Femur (tissue), 1 donor: ENCODE data around the gene GLCE.
"Not testable (repeated sequence)": the region's sequence is repeated elsewhere in the genome, so short reads cannot be mapped to it uniquely, and the experiment has no call there.

Source experiments
- DNase-seq: peaks from one replicate; pipeline ENCODE4 v3.0.0-alpha.2; 2017

Gene GLCE

DNA sequence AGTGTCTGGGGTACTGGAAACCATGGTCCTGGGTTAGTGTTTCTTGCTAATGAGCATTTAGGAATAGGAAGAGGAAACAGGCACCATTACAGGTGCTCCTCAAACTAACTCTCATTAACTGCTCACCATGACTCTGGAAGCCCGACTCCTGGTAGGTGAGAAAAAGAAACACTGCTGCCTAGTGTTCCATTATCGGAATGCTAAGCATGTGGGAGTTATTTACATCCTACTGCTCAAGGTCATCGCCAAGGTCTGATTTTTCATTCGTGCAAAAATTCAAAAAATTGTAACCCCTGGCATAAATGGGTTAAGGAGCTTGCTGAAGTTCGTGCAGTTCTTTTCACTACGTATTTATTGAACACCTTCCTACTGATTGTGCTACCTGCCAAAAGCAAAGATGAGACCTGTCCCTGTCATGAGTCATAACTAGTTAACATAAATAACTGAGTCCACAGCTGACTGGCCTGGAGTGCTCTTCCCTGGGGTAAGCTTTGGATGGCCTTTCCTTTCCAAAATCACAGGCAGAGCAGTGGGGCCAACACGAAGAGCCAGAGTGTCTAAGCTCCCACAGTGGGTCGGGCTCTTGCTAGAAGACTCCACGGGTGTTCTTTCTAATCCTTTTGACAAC lies 115.6 kb downstream of the GLCE start:
- DNase-seq = no peak

DNA sequence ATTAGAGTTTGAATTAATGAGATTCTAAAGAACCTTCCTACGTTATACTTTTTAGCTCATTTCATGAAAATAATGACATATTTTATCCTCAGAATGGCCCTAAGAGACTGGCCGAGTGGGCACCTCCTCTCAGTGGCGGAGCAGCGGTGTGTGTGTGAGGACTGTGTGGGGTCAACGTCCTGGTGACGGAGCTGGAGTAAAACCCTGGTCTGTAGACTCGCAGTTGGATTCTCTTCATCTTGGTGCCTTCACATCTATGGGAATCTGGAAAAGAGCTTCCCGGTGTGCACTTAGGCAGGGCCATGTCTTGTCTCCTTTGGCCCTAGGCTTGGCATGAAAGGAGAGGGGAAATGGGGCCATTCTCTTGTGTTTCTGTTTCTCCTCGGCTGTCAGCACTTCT lies 116.9 kb downstream of the GLCE start:
- DNase-seq = no peak

DNA sequence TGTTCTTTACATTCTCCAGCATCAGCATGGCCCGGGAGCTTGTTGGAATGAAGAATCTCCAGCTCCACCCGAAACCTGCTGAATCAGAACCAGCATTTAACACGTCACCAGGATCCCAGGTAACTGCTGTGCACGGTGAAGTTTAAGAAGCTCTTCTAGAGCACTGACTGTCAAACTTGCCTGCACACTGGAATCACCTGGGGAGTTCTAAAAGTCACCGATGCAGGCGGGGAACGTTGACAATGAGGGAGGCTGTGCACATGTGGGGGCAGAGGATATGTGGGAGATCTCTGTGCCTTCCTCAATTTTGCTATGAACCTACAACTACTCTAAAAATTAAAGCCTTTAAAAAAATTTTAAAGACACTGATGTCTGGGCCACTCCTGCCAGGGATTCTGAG lies 119.2 kb downstream of the GLCE start:
- no peak for DNase-seq

DNA sequence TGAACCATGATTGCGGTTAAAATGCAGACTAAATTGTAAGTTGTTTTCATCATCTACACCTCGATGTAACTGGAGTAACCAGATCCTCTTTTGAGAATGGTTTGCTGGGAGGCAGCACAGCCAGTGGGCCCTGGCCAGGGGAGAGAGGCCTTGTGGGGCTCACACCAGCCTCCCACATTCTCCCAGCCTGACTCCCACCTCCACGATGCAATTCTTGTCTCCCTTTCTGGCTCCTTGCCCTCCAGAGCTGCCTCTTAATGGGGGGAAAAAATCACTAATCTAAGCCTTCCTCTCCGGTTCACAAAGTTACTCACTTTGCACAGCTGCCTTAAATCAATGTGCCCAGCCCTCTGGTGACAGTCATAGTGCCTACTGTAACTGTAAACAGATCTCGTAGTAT lies 120.3 kb downstream of the GLCE start:
- no peak for DNase-seq

DNA sequence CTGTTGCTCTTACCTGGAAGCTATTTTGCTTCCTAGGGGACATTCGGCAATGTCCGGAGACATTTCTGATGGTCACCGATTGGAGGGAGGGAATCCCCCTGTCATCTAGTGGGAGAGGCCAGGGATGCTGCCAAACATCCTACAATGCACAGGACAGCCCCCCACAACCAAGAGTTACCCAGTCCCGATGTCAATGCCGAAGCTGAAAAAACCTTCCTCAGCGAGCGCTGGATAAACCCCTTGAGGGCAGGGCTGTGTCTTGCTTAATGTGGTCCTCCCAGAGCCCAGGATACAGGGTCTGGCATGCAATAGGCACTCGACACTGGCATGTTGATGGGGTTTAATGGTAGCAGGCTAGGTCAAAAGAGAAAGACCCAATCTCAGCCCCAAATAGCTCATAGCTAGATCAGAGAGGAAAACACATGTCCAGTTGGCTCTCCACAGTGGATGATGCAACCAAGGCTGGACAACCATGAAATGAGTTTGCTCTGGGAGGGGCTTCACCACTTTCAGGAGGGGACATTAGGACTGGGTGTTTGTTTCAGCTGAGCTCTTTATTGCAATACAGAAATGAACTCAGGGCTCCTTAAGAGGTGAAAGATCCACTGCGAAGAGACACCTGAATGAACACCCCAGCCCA lies 121.8 kb downstream of the GLCE start:
- no peak for DNase-seq

DNA sequence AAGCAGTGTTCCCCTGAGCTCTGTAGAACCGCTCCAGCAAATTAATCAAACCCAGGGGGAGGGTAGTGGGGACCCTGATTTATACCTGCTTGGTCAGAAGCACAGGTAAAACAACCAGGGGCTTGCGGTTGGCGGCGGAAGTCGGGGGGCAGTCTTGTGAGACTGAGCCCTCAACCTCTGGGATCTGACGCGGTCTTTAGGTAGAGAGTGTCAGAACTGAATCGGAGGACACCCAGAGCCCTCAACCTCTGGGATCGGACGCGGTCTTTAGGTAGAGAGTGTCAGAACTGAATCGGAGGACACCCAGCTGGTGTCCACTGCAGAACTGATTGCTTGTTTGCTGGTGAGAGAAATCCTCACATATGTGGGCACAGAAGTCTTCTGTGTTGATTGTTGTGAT lies 125.4 kb downstream of the GLCE start:
- DNase-seq = no peak

DNA sequence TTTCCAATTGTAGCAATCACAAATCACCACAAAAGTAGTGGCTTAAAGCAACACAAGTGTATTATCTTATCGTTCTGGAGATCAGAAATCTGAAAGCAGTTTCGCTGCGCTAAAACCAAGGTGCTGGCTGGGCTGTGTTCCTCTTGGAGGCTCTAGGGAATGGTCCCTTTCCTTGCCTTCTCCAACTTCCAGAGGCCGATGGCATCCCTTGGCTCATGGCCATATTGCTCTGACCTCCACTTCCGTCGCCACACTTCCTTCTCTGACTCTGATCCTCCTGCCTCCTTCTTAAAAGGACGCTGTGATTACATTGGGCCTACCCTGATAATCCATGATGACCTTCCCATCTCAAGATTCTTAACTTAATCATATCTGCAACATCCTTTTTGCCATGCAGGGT lies 127.6 kb downstream of the GLCE start:
- DNase-seq = no peak

DNA sequence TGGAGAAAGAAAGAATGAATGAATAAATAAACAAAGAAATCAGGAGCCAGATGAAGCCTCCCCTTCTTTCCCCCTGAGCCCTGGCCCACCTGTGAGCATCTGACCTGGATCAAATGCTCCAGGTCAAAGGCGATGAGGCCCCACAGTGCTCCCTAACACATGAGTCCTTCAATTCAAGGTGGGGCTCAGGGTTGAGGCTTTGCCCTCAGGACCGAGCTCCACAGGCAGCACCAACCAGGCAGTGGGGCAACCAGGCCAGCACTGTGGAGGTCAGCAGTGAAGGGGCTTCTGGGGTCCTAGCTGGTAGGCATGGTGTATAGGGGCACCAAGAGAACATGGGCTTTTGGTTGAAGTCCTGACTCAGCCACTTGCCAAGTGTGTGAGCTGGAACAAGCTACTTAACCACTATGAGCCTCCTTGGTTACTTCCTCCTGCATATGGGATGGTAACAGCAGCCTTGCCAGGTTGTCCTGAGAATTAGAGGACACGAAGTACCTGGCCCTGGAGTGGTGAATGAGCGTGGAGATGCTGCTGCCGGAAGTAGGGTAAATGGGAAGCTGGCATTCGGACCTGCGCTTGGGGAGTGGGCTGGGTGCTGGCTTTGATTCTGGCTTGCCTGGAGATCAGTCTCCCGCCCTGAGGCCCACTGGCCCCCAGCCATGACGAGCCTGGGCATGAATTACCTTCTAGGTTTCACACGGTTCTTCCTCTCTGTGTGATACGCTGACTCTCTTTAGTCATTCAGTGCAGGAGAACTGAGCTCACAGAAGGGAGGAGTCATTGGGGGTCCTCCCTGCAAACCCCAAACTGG lies 128.3 kb downstream of the GLCE start:
- no peak for DNase-seq

DNA sequence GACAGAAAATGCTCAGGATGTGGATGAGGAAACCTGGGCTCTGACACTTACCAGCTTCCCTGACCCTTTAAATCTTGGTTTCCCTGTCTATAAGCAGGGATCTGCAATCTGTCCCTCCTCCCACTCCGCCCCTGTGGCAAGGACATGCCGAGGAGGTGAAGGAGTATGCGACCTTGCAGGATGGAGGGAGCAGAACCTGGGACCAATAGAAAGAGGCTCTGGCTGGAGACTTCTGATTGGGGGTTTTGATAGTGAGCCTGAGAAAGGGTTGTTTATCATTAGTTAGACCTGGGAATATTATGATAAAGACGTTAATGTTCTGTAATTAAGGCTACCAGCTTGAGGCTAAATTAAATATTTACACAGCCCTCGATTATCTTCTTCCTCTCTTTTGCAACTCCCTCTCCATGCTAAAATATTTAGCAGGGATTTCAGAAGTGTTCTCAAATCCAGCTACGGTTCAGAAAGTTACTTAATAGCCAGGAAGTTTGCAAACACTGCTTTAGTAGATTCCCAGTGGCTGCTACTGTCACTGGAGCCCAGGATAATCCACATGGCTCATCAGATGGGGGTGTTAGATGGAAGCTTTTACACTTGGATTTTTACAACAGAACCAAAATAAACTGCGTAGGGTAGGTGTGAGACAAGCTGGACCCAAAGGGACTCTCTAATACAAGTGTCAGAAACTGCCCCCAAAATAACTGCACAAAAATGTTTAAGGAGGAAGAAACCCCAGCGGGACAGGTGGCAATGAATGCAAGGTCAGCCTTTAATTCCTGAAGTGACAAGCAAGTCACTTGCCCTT lies 129.1 kb downstream of the GLCE start:
- no peak for DNase-seq

DNA sequence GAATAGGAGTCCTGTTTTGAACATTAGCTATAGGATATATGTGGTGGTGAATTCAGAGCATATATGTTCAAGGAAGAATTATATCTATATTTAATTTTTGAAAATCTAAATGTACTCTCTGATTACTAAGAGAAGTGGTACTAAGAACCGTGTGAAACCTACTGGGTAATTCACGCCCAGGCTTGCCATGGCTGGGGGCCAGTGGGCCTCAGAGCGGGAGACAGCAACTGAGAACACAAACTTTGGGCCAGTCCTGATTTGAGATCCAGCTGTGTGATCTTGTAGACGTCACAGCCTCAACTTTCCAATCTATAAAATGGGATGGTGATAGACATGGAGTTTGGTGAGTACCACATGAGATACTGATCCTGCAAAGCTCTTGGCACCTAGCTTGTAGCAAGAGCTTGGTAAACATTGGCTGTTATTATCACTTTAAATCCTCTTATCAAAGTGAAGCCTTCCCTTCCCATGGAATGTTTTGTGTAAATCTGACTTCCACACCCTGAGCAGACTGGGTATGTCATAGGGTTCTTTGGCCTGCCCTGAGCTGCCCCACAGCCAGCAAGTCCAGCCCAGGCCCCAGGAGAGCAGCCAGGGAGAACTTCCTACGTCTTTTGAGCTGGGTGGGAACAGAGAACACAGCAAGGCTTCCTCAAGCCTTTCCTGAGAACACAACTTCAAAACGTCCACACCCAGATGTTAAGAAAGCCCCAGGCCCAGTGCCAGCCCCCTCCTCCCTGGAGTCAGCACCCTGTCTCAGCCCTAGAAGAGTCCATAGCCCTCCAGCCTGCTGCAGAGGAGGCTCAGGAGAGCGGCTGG lies 130.1 kb downstream of the GLCE start:
- DNase-seq = no peak

DNA sequence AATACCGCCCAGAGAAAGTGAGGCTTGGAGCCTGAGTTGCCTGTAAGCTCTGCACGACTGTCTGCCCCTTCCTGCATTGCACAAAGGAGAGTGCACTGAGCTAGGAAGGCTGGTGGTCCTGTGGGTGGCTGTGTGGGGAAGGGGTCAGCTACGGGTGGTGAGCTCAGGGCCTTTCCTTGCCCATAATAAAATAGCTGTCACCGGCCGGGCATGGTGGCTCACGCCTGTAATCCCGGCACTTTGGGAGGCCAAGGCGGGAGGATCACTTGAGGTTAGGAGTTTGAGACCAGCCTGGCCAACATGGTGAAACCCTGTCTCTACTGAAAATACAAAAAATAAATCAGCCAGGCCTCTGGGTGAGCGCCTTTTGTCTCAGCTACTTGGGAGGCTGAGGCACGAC lies 131.2 kb downstream of the GLCE start:
- DNase-seq = not testable (repeated sequence)

DNA sequence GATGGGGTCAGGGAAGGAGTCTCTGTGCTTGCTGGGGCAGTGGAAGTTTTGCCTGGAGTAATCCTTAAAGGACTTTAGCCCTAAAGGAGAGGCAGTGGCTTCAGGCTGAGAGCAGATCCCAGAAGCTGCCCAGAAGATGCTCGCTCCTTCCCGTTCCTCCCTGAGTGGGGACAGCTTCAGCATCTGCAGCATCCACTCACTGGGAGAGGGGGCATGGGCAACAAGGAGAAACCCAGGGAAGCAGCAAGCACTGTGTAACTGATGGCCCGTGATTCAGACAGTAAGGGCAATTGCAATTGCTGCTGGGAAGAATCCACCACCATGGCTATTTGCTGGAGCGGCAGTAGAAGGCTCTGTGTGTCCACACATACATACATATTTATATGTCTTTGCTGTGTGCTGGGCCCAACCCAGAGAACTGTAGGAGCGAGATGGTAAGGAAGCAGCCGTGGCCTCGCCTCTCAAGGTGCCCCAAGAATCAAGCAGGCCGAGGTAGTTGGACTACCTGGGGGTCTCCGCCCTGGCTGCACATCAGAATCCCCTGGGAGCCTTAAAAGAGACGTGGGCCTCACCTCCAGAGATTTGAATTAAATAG lies 132.5 kb downstream of the GLCE start:
- DNase-seq = no peak

DNA sequence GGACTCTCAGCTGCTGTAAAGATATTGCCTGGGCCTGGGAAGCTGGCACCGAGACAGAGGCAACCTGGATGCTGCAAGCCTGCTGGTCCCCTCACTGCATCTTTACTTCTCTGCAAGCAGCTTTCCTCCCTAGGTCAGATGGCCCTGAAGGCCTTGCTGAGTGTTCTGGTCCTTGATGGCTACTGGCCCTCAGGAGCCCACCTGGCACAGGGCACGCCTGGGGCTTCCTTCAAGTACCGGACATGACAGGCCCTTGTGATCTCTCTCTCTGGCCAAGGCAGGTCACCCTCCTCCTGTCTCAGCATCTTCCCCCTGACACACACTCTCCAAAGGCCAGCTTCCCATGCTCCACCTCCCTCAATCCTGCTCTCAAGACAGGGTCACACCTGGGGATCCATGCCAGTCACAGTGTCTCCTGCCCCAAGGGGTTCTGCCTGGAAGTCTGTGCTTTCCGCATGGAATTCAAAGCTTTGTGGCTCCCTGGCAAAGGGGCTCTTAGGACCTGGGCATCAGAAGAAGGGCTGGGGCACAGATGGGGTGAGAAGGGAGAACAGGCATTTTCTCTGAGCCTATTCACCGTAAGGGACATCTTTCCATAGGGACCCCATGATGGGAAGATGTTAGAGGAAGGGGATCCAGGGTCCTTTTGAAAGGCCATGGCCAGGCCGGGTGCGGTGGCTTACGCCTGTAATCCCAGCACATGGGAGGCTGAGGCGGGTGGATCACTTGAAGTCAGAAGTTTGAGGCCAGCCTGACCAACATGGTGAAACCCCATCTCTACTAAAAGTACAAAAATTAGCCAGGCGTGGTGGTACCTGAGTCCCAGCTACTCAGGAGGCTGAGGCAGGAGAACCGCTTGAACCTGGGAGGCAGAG lies 133.5 kb downstream of the GLCE start:
- no peak for DNase-seq

DNA sequence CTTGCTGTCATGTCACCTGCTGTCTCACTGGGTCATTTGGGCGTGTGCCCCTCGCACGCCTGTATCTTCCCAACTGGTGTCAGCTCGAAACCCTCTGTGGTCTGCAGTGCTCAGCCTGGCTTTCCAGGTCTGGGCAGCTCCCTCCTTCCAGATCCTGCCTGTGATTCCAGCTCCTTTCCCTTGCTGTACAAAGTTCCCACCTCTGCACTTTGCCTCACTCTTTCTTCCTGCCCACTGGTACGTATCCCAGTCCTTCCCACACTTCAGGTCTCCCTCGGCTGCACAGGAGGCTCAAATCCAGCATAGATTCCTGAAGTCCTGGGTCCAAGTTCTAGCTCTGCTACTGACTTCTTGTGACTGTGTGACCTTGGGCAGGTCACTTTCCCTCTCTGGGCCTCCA lies 136.2 kb downstream of the GLCE start:
- no peak for DNase-seq

DNA sequence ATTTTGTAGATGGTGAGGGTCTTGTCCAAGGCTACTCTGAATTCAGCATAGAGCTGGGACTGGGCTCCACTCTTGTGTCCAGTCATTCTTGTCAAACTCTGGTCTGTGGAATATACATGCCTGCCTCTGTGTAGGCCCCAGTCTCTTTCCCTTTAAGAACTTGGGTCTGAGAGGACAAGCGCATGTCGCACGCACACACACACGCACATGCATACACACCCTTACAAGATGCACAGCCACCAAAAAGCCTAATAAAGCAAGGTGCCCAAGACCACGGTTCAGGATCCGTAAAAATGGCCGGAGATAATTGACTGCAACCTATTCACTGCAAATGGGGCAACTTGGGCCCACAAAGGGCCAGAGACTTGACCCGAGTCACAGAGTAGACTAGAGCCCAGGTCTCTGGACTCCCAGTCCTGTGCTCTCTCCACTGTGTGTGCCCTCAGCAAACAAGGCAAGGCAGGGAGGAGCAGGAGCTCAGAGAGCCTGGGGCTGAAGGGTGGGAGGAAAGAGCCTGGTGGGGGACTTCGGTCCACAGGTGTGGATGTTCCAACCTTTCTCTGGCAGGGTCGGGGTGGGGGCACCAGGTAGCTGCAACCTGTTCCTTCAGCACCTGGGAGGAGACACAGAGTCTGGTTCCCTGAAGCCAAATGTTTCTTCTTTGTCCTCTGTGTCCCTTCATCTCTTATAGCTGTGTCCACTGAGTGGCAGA lies 137.4 kb downstream of the GLCE start:
- no peak for DNase-seq

DNA sequence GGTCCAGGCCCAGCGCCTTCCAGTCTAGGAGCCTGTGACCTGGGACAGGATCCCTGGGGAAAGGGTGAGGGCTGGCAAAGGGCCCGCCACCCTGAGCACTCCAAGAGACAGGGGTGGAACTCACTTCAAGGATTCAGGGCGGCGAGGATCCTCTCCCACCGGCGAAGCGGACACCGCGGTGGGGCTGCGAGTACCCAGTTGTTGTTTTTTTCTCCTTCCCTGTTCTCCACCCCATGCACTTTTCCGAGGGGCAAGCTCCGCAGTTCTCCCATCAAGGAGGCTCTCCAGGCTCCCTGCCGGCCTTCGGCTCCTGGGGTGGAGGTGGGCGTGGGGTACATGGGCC lies 137.9 kb downstream of the GLCE start:
- no peak for DNase-seq

DNA sequence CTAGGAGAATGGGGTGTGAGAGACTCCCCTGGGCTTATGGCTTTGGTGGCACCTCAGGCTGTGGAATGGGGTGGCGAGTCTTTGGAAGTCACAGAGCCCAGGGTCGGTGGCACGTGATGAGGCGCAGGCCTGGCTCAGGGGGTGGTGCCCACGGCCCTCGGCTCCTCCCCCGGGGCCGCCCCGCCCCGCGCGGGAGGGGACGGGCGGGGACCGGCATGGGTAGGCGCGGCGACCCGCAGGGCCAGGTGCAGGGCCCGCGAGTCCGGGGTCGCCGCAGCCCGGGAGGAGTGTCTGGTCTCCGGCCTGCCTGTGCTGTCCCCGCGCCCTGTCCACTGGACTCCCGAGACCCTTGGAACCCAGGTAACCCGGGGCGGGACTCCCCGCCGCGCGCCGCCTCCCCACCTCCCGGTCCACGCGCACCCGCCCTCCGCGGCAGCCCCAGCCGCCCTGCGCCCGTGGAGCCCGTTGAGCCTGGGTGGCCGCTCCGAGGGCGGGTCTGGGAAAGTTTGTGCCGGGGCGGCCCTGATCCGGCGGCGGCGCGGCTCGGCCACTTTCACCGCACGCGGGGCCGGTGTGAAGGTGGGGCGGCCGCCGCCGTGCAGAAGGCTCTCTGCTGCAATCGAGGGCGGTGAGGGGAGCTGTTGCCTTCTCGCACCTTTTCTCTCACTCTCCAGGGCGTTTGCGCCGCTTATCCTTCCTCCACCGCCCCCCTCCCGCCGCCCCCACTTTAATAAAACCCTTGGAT lies 138.4 kb downstream of the GLCE start, which contains the start of gene PAQR5:
PAQR5 (plus strand) TSS at position 216 of the 745 bp plus-strand sequence. CDS start 61,169 bp downstream, outside the sequence.
- no peak for DNase-seq

DNA sequence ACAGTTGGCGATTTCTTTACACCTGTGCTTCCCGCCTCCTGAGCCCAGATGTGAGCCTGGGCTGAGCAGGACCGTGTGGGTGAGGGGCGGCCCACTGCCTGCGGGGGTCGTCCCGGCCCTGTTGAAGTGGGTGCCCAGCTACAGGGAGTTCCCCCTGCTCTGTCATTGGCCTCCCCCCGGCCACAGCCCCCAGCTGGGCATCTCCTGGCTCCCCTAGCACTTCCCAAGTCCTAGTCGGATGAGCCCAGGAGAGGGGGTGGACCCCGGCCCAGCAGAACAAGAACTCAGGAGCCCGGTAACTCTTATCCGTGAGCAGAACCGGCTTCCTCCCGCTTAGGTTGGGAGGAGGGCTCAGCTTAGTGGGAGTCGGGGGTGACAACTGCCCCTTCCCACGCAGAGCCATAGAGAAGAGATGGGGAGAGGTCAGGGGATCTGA lies 139.0 kb downstream of the GLCE start:
- no peak for DNase-seq

DNA sequence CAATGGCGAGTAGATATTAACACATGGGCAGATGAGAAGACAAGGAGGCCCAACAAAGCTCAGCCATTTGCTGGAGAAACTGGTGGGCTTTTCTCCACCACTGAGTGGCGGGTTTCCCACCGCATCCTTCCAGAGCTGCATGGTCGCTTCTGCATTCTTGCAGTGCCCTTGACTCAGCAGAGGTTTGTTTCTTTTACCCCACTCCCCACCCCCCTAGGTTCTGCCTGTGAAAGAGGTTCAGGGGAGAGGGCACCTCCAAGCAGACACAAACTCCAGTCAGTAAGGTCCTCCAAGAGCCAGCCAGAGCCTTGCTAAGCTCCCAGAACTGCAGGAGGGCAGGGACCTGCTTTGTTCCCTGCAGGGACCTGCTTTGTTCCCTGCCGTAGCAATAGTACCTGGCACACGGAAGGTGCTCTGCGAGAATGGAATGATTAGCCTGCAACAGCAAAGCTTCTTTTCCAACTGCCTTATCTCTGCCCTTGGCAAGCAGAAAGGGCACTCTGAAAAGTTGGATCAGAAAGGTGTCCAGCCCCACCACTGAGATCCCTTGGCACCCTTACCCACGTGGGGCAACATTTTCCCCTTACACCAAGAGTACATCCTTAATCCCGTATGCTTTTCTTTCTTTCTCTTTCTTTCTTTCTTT lies 139.6 kb downstream of the GLCE start:
- no peak for DNase-seq
